ENCODE measurements around the gene PFKP.

Gene PFKP

DNA sequence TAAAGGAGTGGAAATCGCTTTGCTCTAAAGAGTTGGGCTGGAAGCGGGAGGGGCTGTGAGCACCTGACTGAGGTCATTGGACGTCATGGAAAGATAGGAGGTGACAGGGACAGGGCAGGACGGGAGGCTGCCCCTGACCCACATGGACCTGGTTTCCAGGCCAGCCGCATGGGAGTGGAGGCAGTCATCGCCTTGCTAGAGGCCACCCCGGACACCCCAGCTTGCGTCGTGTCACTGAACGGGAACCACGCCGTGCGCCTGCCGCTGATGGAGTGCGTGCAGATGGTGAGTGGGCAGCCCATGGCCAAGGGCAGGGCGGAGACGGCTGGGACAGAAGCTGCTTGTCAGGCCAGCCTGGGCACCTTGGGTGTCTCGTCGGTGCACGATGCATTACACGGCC is 41.8 kb downstream of the PFKP start:
- Histone ChIP-seq H3K27ac (no peak overlapping the region), H3K27me3 (no peaks in the 10 kb centered on the region), H3K4me3 (ENCODE audit: low read depth in 1 of 2, low read length in 1 of 2) (no peak overlapping the region), H3K9me3 (no peaks in the 10 kb centered on the region), H3K36me3 (no peaks in the 10 kb centered on the region), H3K4me1 (ENCODE audit: control insufficient read depth in 1 of 2, insufficient read depth in 1 of 2, low read depth in 1 of 2, low read length in 1 of 2) (peaks cover 0 to 2% of the 10 kb centered on the region in 2 experiments)
- TF ChIP-seq, protein P1, sequence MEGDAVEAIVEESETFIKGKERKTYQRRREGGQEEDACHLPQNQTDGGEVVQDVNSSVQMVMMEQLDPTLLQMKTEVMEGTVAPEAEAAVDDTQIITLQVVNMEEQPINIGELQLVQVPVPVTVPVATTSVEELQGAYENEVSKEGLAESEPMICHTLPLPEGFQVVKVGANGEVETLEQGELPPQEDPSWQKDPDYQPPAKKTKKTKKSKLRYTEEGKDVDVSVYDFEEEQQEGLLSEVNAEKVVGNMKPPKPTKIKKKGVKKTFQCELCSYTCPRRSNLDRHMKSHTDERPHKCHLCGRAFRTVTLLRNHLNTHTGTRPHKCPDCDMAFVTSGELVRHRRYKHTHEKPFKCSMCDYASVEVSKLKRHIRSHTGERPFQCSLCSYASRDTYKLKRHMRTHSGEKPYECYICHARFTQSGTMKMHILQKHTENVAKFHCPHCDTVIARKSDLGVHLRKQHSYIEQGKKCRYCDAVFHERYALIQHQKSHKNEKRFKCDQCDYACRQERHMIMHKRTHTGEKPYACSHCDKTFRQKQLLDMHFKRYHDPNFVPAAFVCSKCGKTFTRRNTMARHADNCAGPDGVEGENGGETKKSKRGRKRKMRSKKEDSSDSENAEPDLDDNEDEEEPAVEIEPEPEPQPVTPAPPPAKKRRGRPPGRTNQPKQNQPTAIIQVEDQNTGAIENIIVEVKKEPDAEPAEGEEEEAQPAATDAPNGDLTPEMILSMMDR (IDR thresholded peaks at IDR 0.05), result no peak

DNA sequence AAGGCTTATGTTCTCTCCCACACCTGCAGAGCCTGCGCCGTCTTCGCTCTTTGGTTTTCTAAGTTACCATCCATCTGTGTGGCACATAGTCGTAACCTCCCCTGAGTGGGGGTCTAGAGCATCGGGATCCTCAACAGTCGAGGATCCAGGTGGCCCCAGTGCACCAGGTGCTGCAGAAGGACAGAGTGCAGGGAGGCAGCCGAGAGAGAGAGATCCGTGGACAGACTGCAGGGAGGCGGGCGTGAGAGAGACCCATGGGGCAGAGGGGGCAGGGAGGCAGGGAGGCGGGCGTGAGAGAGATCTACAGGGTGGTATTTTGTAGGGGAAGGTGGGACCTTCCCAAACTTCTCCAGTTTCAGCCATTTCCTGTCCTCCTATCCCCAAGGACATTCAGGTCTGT is 42.3 kb downstream of the PFKP start:
- Histone ChIP-seq H3K27ac (no peak overlapping the region), H3K9me3 (no peaks in the 10 kb centered on the region), H3K27me3 (no peaks in the 10 kb centered on the region), H3K4me1 (ENCODE audit: control insufficient read depth in 1 of 2, insufficient read depth in 1 of 2, low read depth in 1 of 2, low read length in 1 of 2) (peaks cover 0 to 2% of the 10 kb centered on the region in 2 experiments), H3K36me3 (no peaks in the 10 kb centered on the region), H3K4me3 (ENCODE audit: low read depth in 1 of 2, low read length in 1 of 2) (no peak overlapping the region)
- TF ChIP-seq, protein P1 (IDR thresholded peaks at IDR 0.05), result no peak

DNA sequence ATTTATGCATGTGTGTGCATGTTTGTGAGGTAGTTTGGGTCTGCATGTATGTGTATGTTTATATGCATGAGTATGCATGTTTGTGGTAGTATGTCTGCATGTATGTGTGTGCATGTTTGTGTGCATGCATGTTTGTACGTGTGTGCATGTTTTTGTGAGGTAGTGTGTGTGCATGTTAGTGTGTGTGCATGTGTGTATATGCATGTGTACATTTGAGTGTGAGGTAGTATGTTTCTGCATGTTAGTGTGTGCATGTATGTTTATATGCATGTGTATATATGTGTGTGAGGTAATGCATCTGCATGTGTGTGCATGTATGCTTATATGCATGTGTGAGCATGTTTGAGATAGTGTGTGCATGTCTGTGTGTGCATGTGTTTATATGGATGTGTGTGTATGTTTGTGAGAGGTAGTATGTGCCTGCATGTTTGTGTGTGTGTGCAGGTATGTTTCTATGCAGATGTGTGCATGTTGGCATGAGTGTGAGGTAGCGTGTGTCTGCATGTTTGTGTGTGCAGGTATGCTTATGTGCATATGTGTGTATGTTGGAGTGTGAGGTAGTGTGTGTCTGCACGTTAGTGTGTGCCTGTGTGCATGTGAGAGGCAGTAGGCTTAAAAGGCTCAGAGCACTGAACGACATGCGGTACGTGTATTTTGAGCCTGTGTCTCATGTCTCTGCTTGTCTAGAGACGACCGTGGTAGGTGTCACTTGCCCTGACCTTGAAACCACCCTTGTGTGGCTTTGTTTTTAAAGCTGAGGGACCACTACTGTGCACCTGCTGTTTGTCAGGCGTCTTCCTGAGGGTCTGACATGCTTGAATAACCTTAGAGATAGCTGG is 43.7 kb downstream of the PFKP start:
- Histone ChIP-seq H3K4me3 (ENCODE audit: low read depth in 1 of 2, low read length in 1 of 2) (no peak overlapping the region), H3K9me3 (no peaks in the 10 kb centered on the region), H3K36me3 (no peaks in the 10 kb centered on the region), H3K4me1 (ENCODE audit: control insufficient read depth in 1 of 2, insufficient read depth in 1 of 2, low read depth in 1 of 2, low read length in 1 of 2) (peaks cover 0 to 2% of the 10 kb centered on the region in 2 experiments), H3K27ac (no peak overlapping the region), H3K27me3 (no peaks in the 10 kb centered on the region)
- TF ChIP-seq, protein P1 (IDR thresholded peaks at IDR 0.05), result no peak

DNA sequence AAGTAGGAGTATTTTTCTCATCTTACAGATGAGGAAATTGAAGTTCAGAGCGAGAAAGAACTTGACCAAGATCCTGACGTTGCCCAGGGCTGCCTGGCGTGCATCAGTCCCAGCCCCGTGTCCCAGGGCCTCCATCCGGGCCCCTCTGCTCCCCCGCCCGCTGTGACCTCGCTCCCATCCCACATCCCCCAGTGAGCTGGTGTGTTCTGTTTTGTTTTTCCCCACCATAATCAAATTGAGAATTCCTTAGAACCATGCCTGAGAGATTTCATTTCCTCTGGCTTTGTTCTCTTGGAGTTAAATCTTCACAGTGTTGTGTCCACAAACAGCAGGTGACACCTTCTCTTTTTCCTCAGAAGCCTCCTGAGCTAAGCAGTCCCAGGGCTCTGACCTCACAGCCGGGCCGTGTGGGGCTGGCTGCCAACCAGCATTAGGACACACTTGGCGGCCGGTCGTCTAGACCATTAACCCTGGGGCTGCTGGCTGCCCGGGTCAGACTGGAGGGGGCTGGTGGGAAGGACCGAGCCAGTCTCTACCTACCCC is 44.3 kb downstream of the PFKP start:
- no peak overlapping the region for H3K27ac ChIP-seq
- H3K9me3 ChIP-seq, result no peaks in the 10 kb centered on the region
- TF ChIP-seq, protein P1 (IDR thresholded peaks at IDR 0.05), result no peak
- H3K36me3 ChIP-seq, result no peaks in the 10 kb centered on the region
- no peaks in the 10 kb centered on the region for H3K27me3 ChIP-seq
- peaks cover 0 to 2% of the 10 kb centered on the region in 2 experiments for H3K4me1 ChIP-seq (ENCODE audit: control insufficient read depth in 1 of 2, insufficient read depth in 1 of 2, low read depth in 1 of 2, low read length in 1 of 2)
- no peak overlapping the region for H3K4me3 ChIP-seq (ENCODE audit: low read depth in 1 of 2, low read length in 1 of 2)

DNA sequence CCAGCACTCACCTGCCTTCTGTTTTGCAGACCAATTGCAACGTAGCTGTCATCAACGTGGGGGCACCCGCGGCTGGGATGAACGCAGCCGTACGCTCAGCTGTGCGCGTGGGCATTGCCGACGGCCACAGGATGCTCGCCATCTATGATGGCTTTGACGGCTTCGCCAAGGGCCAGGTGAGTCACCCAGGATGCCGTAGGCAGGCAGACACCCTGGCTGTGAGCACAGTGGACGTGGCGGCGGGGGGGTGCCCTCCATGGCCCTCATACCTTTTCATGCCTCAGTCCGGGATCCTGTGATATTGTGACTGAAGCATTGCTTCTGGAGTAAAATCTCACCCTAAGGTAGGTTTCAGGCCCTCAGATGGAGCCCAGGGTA is 46.0 kb downstream of the PFKP start:
- Histone ChIP-seq H3K4me1 (ENCODE audit: control insufficient read depth in 1 of 2, insufficient read depth in 1 of 2, low read depth in 1 of 2, low read length in 1 of 2) (no peaks in the 10 kb centered on the region), H3K27me3 (no peaks in the 10 kb centered on the region), H3K36me3 (no peaks in the 10 kb centered on the region), H3K27ac (no peak overlapping the region), H3K9me3 (no peaks in the 10 kb centered on the region), H3K4me3 (ENCODE audit: low read depth in 1 of 2, low read length in 1 of 2) (no peak overlapping the region)
- TF ChIP-seq, protein P1 (IDR thresholded peaks at IDR 0.05), result no peak
